ENCODE data around the gene KIDINS220.

Gene KIDINS220

GRCh38 chr2:8685697-8686358, 151.6 kb downstream of the KIDINS220 start:
- peak; percentile 90 for DNase-seq

- peak; percentile 77 for DNase-seq
These were observed 152.3 kb downstream of the KIDINS220 start for GRCh38 chr2:8684878-8685696.

GRCh38 chr2:8684540-8684877, 152.9 kb downstream of the KIDINS220 start:
- DNase-seq, result peak; percentile 67

- DNase-seq, result peak; percentile 63
These were observed 154.4 kb downstream of the KIDINS220 start for GRCh38 chr2:8682719-8683667.

- peak; percentile 99 for DNase-seq
These were observed 155.4 kb downstream of the KIDINS220 start, which contains the start of gene ID2 for GRCh38 chr2:8681786-8682692. TSS of gene ID2 (plus strand) at chr2:8682056. CDS start at chr2:8682166, 110 bp downstream.

- peak; percentile 90 for DNase-seq
These were observed 156.3 kb downstream of the KIDINS220 start for GRCh38 chr2:8680822-8681760.

GRCh38 chr2:8679827-8680731, 157.3 kb downstream of the KIDINS220 start:
- DNase-seq, result no peak

- no peak for DNase-seq
These were observed 157.9 kb downstream of the KIDINS220 start for GRCh38 chr2:8679567-8679826.

Measured in stimulated activated CD8-positive, alpha-beta memory T cell treated with anti-CD3 and anti-CD28 coated beads, Interleukin-4, amount 100 ng/mL, for 48 hours (primary cell).